Mesothelial cell of epicardium (in vitro differentiated cells): ENCODE data around the gene KIAA0319L. TPM values are rescaled to one million over a fixed set of nuclear protein-coding genes. Genes with fewer than 3 reads are reported as not detected.

Source experiments
- DNase-seq, 2 experiments: peaks; one replicate each; pipeline ENCODE4 v3.0.0; 2021; ENCODE audit warnings: low spot score in 2 of 2; ENCODE audit not compliant: unreplicated experiment in 2 of 2
- H3K27ac Mint-ChIP-seq: 2 replicates; pipeline ENCODE4 v1.8.0; 2021; ENCODE audit warnings: mixed read lengths
- H3K27me3 Mint-ChIP-seq: 2 replicates; pipeline ENCODE4 v1.8.0; 2021; ENCODE audit warnings: low read depth, mixed read lengths
- H3K36me3 Mint-ChIP-seq: 2 replicates; pipeline ENCODE4 v1.8.0; 2021; ENCODE audit warnings: mixed read lengths
- H3K4me1 Mint-ChIP-seq: 2 replicates; pipeline ENCODE4 v1.8.0; 2021; ENCODE audit warnings: mixed read lengths
- H3K4me3 Mint-ChIP-seq: 2 replicates; pipeline ENCODE4 v1.8.0; 2021; ENCODE audit warnings: mild to moderate bottlenecking, moderate library complexity, mixed read lengths
- H3K9me3 Mint-ChIP-seq: 2 replicates; pipeline ENCODE4 v1.8.0; 2021; ENCODE audit warnings: mixed read lengths
- total RNA-seq: library from RNA; stranded (reverse); gene quantifications from 3 replicates; pipeline ENCODE4 v1.2.1, GENCODE V29; 2021
- TF ChIP-seq, protein P1 (sequence below): fragments of 200-600 bp; sonication (generic); IDR thresholded peaks from one replicate; pipeline ENCODE4 v1.5.0; 2021; ENCODE audit warnings: antibody characterized with exemption; ENCODE audit not compliant: unreplicated experiment

Gene KIAA0319L
- total RNA-seq, 1 donor from 2014 or later, result 72.5 TPM

- Mint-ChIP-seq H3K4me3 (no peak overlapping the region), H3K27me3 (no peaks in the 10 kb centered on the region), H3K4me1 (peaks cover 21% of the 10 kb centered on the region), H3K27ac (no peak overlapping the region), H3K36me3 (peaks cover 15% of the 10 kb centered on the region), H3K9me3 (no peaks in the 10 kb centered on the region)
- TF ChIP-seq, protein P1, sequence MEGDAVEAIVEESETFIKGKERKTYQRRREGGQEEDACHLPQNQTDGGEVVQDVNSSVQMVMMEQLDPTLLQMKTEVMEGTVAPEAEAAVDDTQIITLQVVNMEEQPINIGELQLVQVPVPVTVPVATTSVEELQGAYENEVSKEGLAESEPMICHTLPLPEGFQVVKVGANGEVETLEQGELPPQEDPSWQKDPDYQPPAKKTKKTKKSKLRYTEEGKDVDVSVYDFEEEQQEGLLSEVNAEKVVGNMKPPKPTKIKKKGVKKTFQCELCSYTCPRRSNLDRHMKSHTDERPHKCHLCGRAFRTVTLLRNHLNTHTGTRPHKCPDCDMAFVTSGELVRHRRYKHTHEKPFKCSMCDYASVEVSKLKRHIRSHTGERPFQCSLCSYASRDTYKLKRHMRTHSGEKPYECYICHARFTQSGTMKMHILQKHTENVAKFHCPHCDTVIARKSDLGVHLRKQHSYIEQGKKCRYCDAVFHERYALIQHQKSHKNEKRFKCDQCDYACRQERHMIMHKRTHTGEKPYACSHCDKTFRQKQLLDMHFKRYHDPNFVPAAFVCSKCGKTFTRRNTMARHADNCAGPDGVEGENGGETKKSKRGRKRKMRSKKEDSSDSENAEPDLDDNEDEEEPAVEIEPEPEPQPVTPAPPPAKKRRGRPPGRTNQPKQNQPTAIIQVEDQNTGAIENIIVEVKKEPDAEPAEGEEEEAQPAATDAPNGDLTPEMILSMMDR, result no peak
- DNase-seq, result no peak
These were observed 57.5 kb downstream of the KIAA0319L start for GRCh38 chr1:35499652-35500176.

DNA sequence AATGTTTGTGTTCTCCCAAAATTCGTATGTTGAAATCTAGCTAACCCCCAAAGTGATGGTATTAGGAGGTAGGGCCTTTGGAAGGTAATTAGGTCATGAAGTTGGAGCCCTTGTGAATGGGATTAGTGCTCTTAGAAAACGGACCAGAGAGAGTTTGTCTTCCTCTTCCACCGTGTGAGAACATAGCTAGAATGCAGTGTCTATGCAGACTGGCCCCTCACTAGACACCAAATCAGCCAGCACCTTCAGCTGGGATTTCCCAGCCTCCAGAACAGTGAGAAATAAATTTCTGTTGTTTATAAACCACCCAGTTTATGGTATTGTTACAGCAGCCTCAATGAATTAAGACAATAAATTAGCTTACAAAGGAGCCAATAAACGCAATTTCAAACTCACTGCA, 58.0 kb downstream of the KIAA0319L start:
- no peaks in the 10 kb centered on the region for H3K9me3 Mint-ChIP-seq
- TF ChIP-seq, protein P1, result no peak
- peaks cover 21% of the 10 kb centered on the region for H3K4me1 Mint-ChIP-seq
- no peak overlapping the region for H3K4me3 Mint-ChIP-seq
- DNase-seq, result no peak
- H3K36me3 Mint-ChIP-seq, result peaks cover 17% of the 10 kb centered on the region
- no peak overlapping the region for H3K27ac Mint-ChIP-seq
- H3K27me3 Mint-ChIP-seq, result no peaks in the 10 kb centered on the region

DNA sequence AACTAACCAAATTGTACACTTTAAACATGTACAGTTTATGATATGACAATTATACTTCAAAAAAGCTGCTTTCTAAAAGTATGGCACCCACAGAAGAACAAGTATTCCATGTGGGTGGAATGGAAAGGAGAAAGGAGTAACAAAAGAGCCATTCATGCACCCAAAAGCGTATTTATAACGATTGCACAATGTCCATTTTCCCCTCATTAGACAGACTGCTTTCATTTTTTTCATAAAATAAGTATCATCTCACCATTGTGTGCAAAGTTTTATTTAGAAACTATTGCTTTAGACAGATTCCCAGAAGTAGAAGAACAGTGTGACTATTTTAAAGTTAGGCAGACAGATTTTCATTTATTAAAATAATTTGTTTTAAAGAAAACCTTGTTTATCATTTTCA, 59.6 kb downstream of the KIAA0319L start:
- Mint-ChIP-seq H3K27me3 (no peaks in the 10 kb centered on the region), H3K4me3 (no peak overlapping the region), H3K4me1 (peaks cover 21% of the 10 kb centered on the region), H3K27ac (no peak overlapping the region), H3K9me3 (peaks cover 4% of the 10 kb centered on the region), H3K36me3 (peaks cover 28% of the 10 kb centered on the region)
- no peak for DNase-seq
- TF ChIP-seq, protein P1, result no peak

DNA sequence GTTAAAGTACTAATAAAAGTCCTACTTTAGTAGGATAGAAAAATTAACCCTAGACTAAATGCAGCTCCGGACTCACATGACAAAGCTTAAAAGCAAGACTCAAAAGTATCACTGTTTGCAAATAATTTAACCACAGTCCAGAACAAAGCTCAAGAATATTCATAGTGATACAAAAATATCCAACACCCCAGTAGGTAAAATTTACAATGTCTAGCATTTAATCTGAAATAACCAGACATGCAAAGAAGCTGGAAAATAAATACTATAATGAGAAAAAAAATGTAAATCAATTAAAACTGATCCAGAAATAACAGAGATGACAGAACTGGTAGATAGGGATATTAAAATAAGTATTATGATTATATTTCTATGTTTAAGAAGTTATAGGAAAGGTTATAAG, 67.0 kb downstream of the KIAA0319L start:
- Mint-ChIP-seq H3K9me3 (peaks cover 29% of the 10 kb centered on the region), H3K27me3 (no peaks in the 10 kb centered on the region), H3K36me3 (peaks cover 56% of the 10 kb centered on the region), H3K27ac (no peak overlapping the region), H3K4me3 (no peak overlapping the region), H3K4me1 (peaks cover 17% of the 10 kb centered on the region)
- TF ChIP-seq, protein P1, result no peak
- no peak for DNase-seq

DNA sequence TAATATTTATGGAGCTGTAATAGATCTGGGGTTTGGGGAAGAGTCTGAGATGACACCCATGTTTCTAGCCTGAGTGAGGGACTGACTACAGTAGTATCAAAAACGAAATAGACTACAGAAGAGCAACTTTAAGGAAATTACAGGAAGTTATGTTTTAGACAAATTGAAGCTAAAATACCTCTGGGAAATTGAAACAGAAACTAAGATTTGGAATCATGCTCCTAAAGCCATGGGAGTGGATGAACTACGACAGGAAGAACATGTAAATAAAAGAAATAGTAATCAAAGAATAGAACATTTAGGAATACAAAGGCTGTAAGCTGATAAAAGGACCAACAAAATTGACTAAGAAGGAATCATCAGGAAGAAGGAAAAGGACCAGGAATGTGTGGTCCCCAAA, 68.9 kb downstream of the KIAA0319L start:
- no peaks in the 10 kb centered on the region for H3K27me3 Mint-ChIP-seq
- H3K4me1 Mint-ChIP-seq, result peaks cover 17% of the 10 kb centered on the region
- H3K4me3 Mint-ChIP-seq, result no peak overlapping the region
- H3K9me3 Mint-ChIP-seq, result peaks cover 29% of the 10 kb centered on the region
- no peak for DNase-seq
- TF ChIP-seq, protein P1, result no peak
- peak overlapping the region; percentile 63 for H3K27ac Mint-ChIP-seq
- H3K36me3 Mint-ChIP-seq, result peaks cover 46% of the 10 kb centered on the region
